ENCODE measurements around the gene MELK. TPM values are rescaled to one million over a fixed set of nuclear protein-coding genes. Genes with fewer than 3 reads are reported as not detected.

Gene MELK
- total and polyA plus RNA-seq, 2 of the 4 experiments (the other 2 are of a cell fraction): 20.8 to 27.4 TPM

- no peak overlapping the region for H3K56ac ChIP-seq (ENCODE audit: extremely low read depth, insufficient read depth, low read length)
- no peaks in the 10 kb centered on the region for H3K27me3 ChIP-seq (ENCODE audit: control insufficient read depth, insufficient read depth, low read length)
- in situ Hi-C loops (cut with MboI; ENCODE audit: low sequenced_read_pairs): no loop called here
- no peak overlapping the region for H2BK5ac ChIP-seq (ENCODE audit: low read depth, low read length, poor library complexity, severe bottlenecking)
- no peak overlapping the region for H2BK20ac ChIP-seq (ENCODE audit: low read depth, low read length)
- H3K9ac ChIP-seq (ENCODE audit: low read depth, low read length): no peak overlapping the region
- no peaks in the 10 kb centered on the region for H3K9me3 ChIP-seq (ENCODE audit: control insufficient read depth, insufficient read depth, low read length)
- no peak overlapping the region for H4K91ac ChIP-seq (ENCODE audit: insufficient read depth, low read depth, low read length)
- no peak overlapping the region for H3K27ac ChIP-seq (ENCODE audit: insufficient read depth, low read length)
- H2BK15ac ChIP-seq (ENCODE audit: low read depth, low read length): no peak overlapping the region
- dilution Hi-C loops (cut with HindIII; ENCODE audit: low sequenced_read_pairs, unreplicated experiment): no loop called here
- BruUV-seq (replicated peaks): no TSS peak
- CTCF ChIA-PET: interaction anchor here (0.7 to 1.0 kb wide), 2 partner anchors 9 to 10 kb away, joined by 3 read pairs; no protein-coding TSS in a partner anchor
- intact Hi-C loops (cut with micrococcal nuclease): no loop called here
- TF ChIP-seq SMC3 (IDR thresholded peaks at IDR 0.05; ENCODE audit: low read depth, low read length) (no peak), RCOR1 (IDR thresholded peaks at IDR 0.05; ENCODE audit: insufficient replicate concordance, low read length) (no peak), ELK1 (IDR thresholded peaks at IDR 0.05; ENCODE audit: borderline replicate concordance, low read depth, low read length) (no peak), CTCF (conservative IDR thresholded peaks at IDR 0.05; ENCODE audit: low read depth, low read length) (no peak), MXI1 (IDR thresholded peaks at IDR 0.05; ENCODE audit: borderline replicate concordance, low read depth, low read length) (no peak), USF2 (IDR thresholded peaks at IDR 0.05; ENCODE audit: low read depth, low read length) (no peak), CEBPB (IDR thresholded peaks at IDR 0.05; ENCODE audit: low read depth, low read length) (no peak), RAD21 (IDR thresholded peaks at IDR 0.05; ENCODE audit: low read length) (no peak), BHLHE40 (IDR thresholded peaks at IDR 0.05; ENCODE audit: low read depth, low read length) (no peak), RFX5 (IDR thresholded peaks at IDR 0.05; ENCODE audit: low read depth, low read length) (no peak), MAZ (IDR thresholded peaks at IDR 0.05; ENCODE audit: borderline replicate concordance, low read depth, low read length) (no peak)
- no peaks in the 10 kb centered on the region; the same call in 1 of the 2 replicates for H3K36me3 ChIP-seq (ENCODE audit: control insufficient read depth, insufficient read depth, low read length)
- H3K9me1 ChIP-seq (ENCODE audit: insufficient read depth, low read length): peaks cover 3% of the 10 kb centered on the region; the same call in 1 of the 2 replicates
- H2AFZ ChIP-seq (replicated peaks; ENCODE audit: low read length, poor library complexity): no peak overlapping the region
- no peaks in the 10 kb centered on the region for H4K20me1 ChIP-seq (ENCODE audit: insufficient read depth, low read length)
- ATAC-seq (ENCODE audit: low read depth): peak; percentile 17; the same call in 1 of the 2 replicates
- POLR2A ChIA-PET (ENCODE audit: unreplicated experiment): no interaction called here
- H3K4me1 ChIP-seq (ENCODE audit: control insufficient read depth, insufficient read depth, low read length): no peaks in the 10 kb centered on the region
- H3K4me3 ChIP-seq (ENCODE audit: insufficient read depth, low read depth, low read length): no peak overlapping the region
- no peak overlapping the region for H3K4ac ChIP-seq (ENCODE audit: low read depth, low read length)
- H2AK5ac ChIP-seq (ENCODE audit: low read depth, low read length): no peak overlapping the region
- no peak overlapping the region for H3K14ac ChIP-seq (replicated peaks; ENCODE audit: low read depth, low read length)
- H3K79me1 ChIP-seq (ENCODE audit: low read depth in 1 of 2, low read length in 2 of 2): peaks cover 5 to 9% of the 10 kb centered on the region in 2 experiments; a peak in 2 of 4 replicates
- H4K8ac ChIP-seq (ENCODE audit: low read depth in 2 of 2, low read length in 2 of 2): no peak overlapping the region
- H4K5ac ChIP-seq (ENCODE audit: low read depth, low read length): no peak overlapping the region
- H3K23ac ChIP-seq (ENCODE audit: low read depth, low read length): no peak overlapping the region
- H2BK120ac ChIP-seq (ENCODE audit: low read depth, low read length): no peak overlapping the region
- DNase-seq: peak; percentile 28
- 92% methylated on average over 3 of the region's 8 CpGs; no CpG with 5 or more reads in 1 of the 2 experiments for WGBS, 2 experiments (ENCODE audit: extremely low coverage in 2 of 2, insufficient read length in 1 of 2)
- no peak overlapping the region for H3K18ac ChIP-seq (ENCODE audit: low read depth, low read length)
- H2AK9ac ChIP-seq (replicated peaks; ENCODE audit: low read depth, low read length, poor library complexity): no peak overlapping the region
- no peak overlapping the region for H3K4me2 ChIP-seq (ENCODE audit: low read depth, low read length)
Observed at GRCh38 chr9:36676778-36677485, 104.2 kb downstream of the MELK start.
